SJCRH30 (cell line): ENCODE results near the gene COMMD8. TPM values are rescaled to one million over a fixed set of nuclear protein-coding genes. Genes with fewer than 3 reads are reported as not detected.
"Not testable (repeated sequence)": the region's sequence is repeated elsewhere in the genome, so short reads cannot be mapped to it uniquely, and the experiment has no call there.

Experiments used
- DNase-seq, 2 experiments: peaks; one replicate each; pipeline ENCODE4 v3.0.0-alpha.2; 2015 to 2020
- H3K27ac ChIP-seq: fragments of 250-450 bp; sonication (Bioruptor Pico); 2 replicates; pipeline ENCODE4 v1.5.1; 2020; ENCODE audit warnings: mild to moderate bottlenecking, moderate library complexity
- H3K27me3 ChIP-seq: fragments of 250-450 bp; sonication (Bioruptor Pico); 2 replicates; pipeline ENCODE4 v1.5.1; 2020; ENCODE audit warnings: mild to moderate bottlenecking, moderate library complexity
- H3K36me3 ChIP-seq: fragments of 250-450 bp; sonication (Bioruptor Pico); 2 replicates; pipeline ENCODE4 v1.5.1; 2020; ENCODE audit warnings: mild to moderate bottlenecking, moderate library complexity
- H3K4me1 ChIP-seq: fragments of 250-450 bp; sonication (Bioruptor Pico); 2 replicates; pipeline ENCODE4 v1.5.1; 2020; ENCODE audit warnings: mild to moderate bottlenecking, moderate library complexity
- H3K4me3 ChIP-seq: fragments of 250-450 bp; sonication (Bioruptor Pico); 2 replicates; pipeline ENCODE4 v1.5.1; 2020; ENCODE audit warnings: mild to moderate bottlenecking, moderate library complexity
- H3K9me3 ChIP-seq: fragments of 250-450 bp; sonication (Bioruptor Pico); replicated peaks from 2 replicates; pipeline ENCODE4 v1.5.1; 2020; ENCODE audit warnings: mild to moderate bottlenecking, moderate library complexity
- total RNA-seq: library from RNA; depleted of rRNA; stranded (reverse); fragments of >200 nt; shearing (Covaris generic); gene quantifications from 2 replicates; pipeline ENCODE4 v1.2.3, GENCODE V29; 2014; rRNA removed

COMMD8 gene
- 17.0 and 18.5 TPM in 2 replicates for total RNA-seq

DNA sequence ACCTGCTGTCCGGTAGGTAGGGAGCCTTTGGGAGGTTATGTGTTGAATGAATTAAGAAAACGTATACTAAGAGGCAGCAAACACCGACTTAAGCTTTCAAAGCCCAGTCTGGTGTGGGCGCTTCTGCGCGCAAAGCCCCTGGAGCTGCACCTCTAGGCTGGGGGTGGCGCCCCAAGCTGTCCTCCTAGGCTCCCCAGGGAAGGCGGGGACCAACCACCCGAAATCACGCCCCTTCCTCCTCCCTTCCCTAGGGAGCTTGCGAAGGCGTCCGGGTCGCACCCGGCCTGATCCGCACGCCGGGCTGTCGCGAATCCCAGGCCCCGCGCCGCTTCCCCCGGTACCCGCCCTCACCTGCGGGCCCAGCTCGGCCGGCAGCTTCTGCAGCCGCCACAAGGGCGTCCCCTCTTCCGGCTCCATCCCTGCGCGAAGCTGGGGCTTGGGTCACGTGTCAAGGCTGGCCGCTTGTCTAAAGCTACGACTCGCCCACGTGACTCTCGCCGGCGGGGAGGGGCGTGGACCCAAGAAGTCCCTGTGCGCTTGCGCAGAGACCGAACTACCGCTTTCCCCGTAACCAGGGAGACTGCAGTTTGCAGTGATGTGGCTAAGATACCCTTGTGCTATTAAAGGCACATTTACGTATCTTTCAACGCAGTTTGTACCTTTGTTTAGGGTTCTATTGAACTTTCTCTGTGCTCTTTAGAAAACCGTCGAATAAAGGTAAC is at the start of gene COMMD8:
Gene COMMD8, minus strand, starts transcription at position 468 of the 722 bp plus-strand sequence. Its CDS starts 51 bp downstream, at position 417.
- Histone ChIP-seq H3K4me3 (peak within 1 kb of the TSS; percentile 81), H3K27ac (peak within 1 kb of the TSS; percentile 43; the same call in 1 of the 2 replicates), H3K9me3 (no peaks in the 10 kb centered on the region), H3K27me3 (no peaks in the 10 kb centered on the region), H3K4me1 (no peaks in the 10 kb centered on the region), H3K36me3 (no peaks in the 10 kb centered on the region)
- DNase-seq = peak; percentile 95 to 96

DNA sequence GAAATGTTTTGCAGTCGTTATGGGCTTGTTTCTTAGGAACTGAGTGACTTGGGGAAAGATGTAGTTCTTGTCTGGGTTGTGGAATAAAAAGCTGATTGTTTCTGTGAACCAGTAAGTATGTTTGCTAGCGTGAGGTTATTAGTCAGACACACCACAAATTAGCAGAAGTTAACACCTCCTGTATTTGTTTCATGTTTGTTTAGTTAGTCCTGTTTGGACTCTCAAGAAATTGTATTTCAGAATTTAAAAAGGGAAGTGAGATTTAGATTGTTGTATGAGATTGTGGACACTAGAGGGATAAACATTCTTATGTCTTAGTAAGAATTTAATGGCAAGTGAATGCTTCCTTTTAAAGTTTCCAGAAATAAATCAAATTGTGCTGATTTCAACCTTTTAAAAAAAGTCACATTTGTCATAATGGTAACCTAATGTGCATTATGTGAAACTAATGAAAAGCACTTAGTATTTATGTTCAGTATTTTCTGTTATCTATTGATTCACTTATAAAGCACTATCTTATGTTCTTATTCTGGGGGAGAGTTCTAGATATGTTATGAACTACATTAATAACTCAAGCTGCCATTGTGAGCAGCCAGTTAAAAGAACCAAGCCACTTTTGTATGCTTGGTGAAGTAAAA is 47.1 kb upstream of the COMMD8 start:
- H3K4me3 ChIP-seq = no peak overlapping the region
- no peaks in the 10 kb centered on the region for H3K9me3 ChIP-seq
- no peaks in the 10 kb centered on the region for H3K27me3 ChIP-seq
- no peaks in the 10 kb centered on the region for H3K4me1 ChIP-seq
- no peak for DNase-seq
- H3K27ac ChIP-seq = no peak overlapping the region
- H3K36me3 ChIP-seq = no peaks in the 10 kb centered on the region; the same call in 1 of the 2 replicates

DNA sequence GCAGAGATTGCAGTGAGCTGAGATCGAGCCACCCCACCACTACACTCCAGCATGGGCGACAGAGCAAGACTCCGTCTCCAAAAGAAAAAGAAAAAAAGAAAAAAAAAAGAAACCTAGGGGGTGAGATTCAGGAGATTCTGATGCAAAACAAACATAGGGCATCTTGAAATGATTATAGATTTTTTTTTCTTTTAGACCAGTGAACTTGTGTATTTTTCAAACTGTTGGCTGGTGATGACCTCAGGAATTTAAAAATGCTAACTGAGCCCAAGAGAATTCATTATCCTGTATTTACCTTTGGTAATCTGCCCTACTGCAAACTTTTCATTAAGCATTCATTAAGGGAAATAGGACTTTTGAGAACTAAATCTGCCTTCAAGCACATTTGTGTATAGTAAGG is 42.2 kb upstream of the COMMD8 start:
- H3K9me3 ChIP-seq = no peaks in the 10 kb centered on the region
- H3K27ac ChIP-seq = no peak overlapping the region
- no peak for DNase-seq
- H3K4me3 ChIP-seq = no peak overlapping the region
- no peaks in the 10 kb centered on the region for H3K4me1 ChIP-seq
- H3K27me3 ChIP-seq = no peaks in the 10 kb centered on the region
- H3K36me3 ChIP-seq = no peaks in the 10 kb centered on the region

DNA sequence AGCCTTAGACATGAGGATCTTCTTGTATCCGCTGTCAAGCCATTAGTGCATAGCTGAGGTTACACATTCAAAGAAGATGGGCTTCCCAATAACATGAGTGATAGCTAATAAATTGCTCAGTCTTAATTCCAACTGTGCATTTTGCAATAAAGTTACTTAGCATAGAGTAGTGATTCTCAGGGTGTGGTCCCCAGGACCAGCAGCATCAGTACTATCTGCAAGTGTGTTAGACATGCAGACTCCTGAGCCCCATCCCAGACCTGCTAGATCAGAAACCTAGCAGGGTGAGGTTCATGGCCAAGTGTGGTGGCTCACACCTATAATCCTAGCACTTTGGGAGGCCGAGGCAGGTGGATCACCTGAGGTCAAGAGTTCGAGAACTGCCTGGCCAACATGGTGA is 41.6 kb upstream of the COMMD8 start:
- no peaks in the 10 kb centered on the region for H3K4me1 ChIP-seq
- no peaks in the 10 kb centered on the region for H3K9me3 ChIP-seq
- no peaks in the 10 kb centered on the region for H3K36me3 ChIP-seq
- H3K27me3 ChIP-seq = no peaks in the 10 kb centered on the region
- H3K4me3 ChIP-seq = no peak overlapping the region
- H3K27ac ChIP-seq = no peak overlapping the region
- no peak for DNase-seq

DNA sequence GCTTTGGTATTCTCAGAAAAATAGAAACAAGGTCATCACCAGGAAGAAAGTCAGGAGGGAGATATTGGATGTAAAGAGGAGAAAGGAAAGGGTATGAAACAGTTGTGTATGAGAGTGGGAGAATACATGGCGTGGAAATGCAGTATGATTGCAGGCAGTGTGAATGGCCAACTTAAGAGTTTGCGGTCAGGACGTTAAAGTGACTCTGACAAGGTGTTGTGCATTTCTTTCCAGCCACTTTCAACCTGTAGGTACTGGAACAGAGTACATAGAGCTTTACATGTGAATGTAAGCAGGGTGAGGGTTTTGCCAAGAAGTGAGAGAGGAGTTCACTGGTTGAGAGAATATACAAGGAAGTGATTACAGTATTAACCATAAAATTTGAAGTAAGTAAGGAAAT is 37.3 kb upstream of the COMMD8 start:
- Histone ChIP-seq H3K4me1 (no peaks in the 10 kb centered on the region), H3K27ac (no peak overlapping the region), H3K36me3 (no peaks in the 10 kb centered on the region), H3K27me3 (no peaks in the 10 kb centered on the region), H3K4me3 (no peak overlapping the region), H3K9me3 (no peaks in the 10 kb centered on the region)
- DNase-seq = no peak

DNA sequence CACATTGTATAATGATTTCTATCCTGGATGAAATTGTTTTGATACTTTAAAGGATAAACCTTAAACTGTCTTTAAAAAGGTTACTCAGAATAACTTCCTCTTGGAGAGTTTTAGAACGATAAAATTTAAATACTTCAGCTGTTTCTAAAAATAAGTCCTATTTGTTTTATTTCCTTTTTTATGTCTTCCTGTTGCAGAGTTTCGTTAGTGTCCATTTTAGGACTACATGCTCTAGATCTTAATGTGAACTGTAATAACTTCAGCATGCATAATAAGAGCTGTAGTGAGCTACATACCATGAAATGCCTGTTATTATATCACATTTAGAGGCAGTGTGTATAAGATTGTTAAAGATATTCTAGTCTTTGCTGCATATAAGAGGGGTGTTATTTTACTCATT is 36.2 kb upstream of the COMMD8 start:
- Histone ChIP-seq H3K36me3 (no peaks in the 10 kb centered on the region), H3K27me3 (no peaks in the 10 kb centered on the region), H3K9me3 (no peaks in the 10 kb centered on the region), H3K4me1 (peaks cover 2% of the 10 kb centered on the region; the same call in 1 of the 2 replicates), H3K4me3 (no peak overlapping the region), H3K27ac (no peak overlapping the region)
- DNase-seq = no peak

DNA sequence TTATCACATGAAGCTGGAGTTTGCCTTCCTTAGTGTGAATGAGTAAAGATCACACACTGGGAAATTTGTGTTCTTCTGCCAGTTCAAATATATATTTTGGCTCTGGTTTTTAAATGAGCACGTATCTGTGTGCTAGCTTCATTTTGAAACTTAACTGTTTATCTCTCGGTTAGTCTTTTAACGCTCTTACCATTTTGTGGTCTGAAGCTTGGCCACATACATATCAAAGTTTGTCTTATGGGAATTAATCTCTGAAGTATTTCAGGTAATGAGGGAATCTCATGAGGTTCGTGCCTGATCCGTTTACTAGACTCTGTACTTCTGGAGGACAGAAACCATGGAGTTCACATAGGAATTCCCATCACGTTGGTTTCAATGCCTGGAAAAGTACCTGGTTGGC is 35.4 kb upstream of the COMMD8 start:
- H3K27me3 ChIP-seq = no peaks in the 10 kb centered on the region
- H3K4me1 ChIP-seq = peaks cover 4% of the 10 kb centered on the region; the same call in 1 of the 2 replicates
- no peaks in the 10 kb centered on the region for H3K36me3 ChIP-seq
- no peaks in the 10 kb centered on the region for H3K9me3 ChIP-seq
- no peak overlapping the region for H3K4me3 ChIP-seq
- no peak overlapping the region for H3K27ac ChIP-seq
- no peak for DNase-seq

DNA sequence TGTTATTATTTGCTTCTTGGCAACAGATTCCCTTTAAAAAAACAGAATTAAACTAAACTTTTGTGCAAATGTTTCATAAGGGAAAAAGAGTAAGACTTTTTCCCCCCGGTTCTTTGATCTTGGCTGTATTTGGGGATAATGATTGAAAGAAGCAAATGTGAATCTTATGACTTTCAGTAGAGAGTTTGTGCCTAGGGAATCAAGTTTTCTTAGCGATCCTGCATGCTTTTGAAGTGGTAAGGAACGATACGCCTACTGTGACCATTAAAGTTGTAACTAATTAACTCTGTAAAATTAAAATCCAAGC is 30.6 kb upstream of the COMMD8 start:
- no peaks in the 10 kb centered on the region for H3K9me3 ChIP-seq
- H3K36me3 ChIP-seq = no peaks in the 10 kb centered on the region
- no peaks in the 10 kb centered on the region for H3K27me3 ChIP-seq
- H3K4me3 ChIP-seq = no peak overlapping the region
- DNase-seq = peak in 1 of 2 experiments; percentile 17
- no peak overlapping the region for H3K27ac ChIP-seq
- peaks cover 4% of the 10 kb centered on the region; the same call in 1 of the 2 replicates for H3K4me1 ChIP-seq

DNA sequence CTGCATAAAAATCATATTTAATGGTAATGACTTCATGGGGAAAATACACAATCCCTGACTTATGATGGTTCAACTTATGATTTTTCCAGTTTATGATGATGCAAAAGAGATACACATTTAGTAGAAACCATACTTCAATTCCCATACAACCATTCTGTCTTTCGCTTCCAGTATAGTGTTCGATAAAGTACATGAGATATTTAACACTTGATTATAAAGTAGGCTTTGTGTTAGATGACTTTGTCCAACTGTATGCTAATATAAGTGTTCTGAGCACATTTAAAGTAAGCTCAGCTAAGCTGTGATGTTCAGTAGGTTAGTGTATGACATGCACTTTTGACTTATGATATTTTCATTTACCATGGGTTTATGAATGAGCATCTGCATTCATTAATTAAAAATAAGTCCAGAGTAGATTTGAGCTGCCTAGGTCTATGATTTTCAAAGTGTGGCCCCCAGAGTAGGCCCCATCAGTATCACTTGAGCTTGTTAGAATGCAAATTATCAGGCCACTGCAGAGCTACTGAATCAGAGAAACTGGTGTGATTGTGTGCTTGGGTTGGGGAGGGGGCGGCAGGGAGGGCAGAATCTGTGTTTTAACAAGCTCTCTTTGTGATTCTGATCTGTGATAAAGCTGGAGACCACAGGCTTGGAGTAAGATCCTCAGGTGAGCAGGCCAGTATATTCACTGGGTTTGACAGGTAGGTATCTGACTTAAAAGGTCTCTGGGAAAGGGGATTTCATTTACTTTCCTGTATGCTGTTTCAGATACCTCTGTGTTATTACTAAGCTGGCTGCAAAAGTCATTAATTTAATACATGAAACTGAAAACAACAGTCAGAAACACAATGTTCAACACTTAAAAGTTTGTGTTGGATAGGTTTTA is 30.0 kb upstream of the COMMD8 start:
- H3K4me1 ChIP-seq = peaks cover 4% of the 10 kb centered on the region; the same call in 1 of the 2 replicates
- no peaks in the 10 kb centered on the region for H3K27me3 ChIP-seq
- no peak for DNase-seq
- H3K9me3 ChIP-seq = no peaks in the 10 kb centered on the region
- no peak overlapping the region for H3K27ac ChIP-seq
- H3K4me3 ChIP-seq = no peak overlapping the region
- no peaks in the 10 kb centered on the region for H3K36me3 ChIP-seq

DNA sequence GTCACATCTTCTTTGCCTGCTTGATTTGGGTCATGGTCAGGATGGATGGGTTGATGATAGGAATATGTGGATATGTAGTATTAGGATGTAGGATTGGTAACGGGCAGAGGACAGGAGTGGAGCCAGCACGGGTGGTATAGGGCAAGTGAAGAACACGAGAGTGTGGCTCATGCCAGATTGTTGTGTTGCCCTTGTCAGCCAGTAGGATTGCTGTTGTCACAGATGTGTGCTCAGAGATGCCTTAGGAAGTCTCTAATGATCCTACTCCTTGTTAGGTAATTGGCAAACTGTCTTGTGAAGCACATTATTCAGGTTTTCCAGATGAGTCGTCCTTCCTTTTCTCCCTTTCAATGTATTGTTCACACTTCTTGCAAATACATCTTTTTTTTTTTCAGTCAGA is 27.0 kb upstream of the COMMD8 start:
- DNase-seq = peak in 1 of 2 experiments; percentile 29
- no peak overlapping the region for H3K4me3 ChIP-seq
- no peak overlapping the region for H3K27ac ChIP-seq

DNA sequence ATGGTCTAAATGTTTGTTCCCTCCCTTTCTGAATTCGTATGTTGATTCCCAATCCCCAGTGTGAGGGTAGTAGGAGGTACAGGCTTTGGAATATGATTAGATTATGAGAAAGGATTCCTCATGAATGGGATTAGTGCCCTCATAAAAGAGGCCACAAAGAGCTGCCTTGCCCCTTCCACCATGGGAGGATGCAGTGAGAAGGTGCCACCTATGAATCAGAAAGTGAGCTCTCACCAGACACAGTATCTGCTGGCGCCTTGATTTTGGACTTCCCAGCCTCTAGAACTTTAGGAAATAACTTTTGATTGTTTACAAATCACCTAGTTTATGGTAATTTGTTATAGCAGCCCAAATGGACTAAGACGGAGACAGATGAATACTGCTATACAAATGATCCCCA is 25.2 kb upstream of the COMMD8 start:
- H3K27ac ChIP-seq = no peak overlapping the region
- no peaks in the 10 kb centered on the region for H3K9me3 ChIP-seq
- H3K4me3 ChIP-seq = no peak overlapping the region
- DNase-seq = no peak
- no peaks in the 10 kb centered on the region for H3K27me3 ChIP-seq
- no peaks in the 10 kb centered on the region for H3K36me3 ChIP-seq
- H3K4me1 ChIP-seq = no peaks in the 10 kb centered on the region

More for the DNA sequence above, 27.0 kb upstream of the COMMD8 start:
- H3K27me3 ChIP-seq = no peaks in the 10 kb centered on the region
- no peaks in the 10 kb centered on the region for H3K36me3 ChIP-seq
- no peaks in the 10 kb centered on the region for H3K9me3 ChIP-seq
- peaks cover 4% of the 10 kb centered on the region; the same call in 1 of the 2 replicates for H3K4me1 ChIP-seq

DNA sequence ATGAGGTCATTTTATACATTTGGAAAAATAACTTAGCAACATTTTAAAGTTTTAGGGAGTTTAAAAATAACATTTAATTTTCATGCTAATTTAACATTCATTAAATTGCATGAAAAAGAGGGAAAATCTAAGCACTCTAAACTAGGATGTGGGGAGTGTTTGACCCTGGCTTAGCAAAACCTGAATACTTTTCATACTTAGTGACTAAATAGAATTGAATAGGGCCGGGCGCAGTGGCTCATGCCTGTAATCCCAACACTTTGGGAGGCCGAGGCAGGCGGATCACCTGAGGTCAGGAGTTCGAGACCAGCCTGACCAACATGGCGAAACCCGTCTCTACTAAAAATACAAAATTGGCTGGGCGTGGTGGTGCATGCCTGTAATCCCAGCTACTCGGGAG is 23.2 kb upstream of the COMMD8 start:
- H3K4me1 ChIP-seq, H3K36me3 ChIP-seq, H3K9me3 ChIP-seq, DNase-seq, H3K4me3 ChIP-seq, H3K27me3 ChIP-seq, H3K27ac ChIP-seq: not testable (repeated sequence)

DNA sequence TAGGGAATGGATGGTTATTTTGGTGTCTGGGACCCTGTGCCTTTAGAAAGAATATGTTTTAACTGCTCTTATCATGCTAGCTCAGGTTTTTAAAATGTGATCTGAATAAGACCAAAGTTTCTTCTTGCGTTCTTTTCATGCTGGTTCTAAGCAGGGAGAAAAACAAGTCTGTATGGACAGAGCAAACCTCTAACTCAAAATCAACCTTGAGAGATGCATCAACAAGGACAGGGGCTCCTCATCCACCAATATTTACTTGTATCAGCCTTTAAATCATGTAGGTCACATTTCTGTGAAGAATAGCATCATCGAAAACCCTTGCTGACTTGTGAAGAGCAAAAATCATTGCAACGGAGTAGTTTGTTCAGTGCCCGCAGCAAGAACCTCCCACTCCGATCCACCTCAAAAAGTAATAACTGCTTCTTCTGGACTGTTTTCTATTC is 22.8 kb upstream of the COMMD8 start:
- Histone ChIP-seq H3K9me3 (no peaks in the 10 kb centered on the region), H3K4me3 (peak overlapping the region; percentile 65), H3K4me1 (no peaks in the 10 kb centered on the region), H3K27ac (no peak overlapping the region), H3K36me3 (no peaks in the 10 kb centered on the region), H3K27me3 (no peaks in the 10 kb centered on the region)
- no peak for DNase-seq

DNA sequence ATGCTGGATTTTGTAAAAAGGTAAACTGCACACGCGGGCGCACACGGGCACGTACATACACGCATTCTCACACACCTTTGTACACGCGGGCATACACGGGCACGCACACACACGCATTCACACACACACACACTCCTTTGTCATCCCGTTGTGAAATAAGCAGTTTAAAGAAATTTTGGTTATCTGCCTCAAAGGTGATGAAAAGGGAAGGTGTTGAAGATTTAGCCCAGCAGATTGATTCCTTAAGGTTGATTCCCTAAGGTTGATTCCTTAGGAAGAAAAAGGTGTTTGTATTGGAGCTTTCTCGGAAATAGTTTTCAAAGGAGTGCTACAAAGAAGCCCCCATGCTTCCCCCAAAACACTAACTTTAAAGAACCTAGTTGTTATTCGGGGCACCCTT is 22.3 kb upstream of the COMMD8 start:
- no peaks in the 10 kb centered on the region for H3K27me3 ChIP-seq
- H3K4me3 ChIP-seq = peak overlapping the region; percentile 65
- H3K4me1 ChIP-seq = no peaks in the 10 kb centered on the region
- H3K36me3 ChIP-seq = no peaks in the 10 kb centered on the region
- peak in 1 of 2 experiments; percentile 5 for DNase-seq
- no peak overlapping the region for H3K27ac ChIP-seq
- H3K9me3 ChIP-seq = no peaks in the 10 kb centered on the region
